Inferior parietal cortex (tissue), 1 donor: ENCODE data around the gene VPS4A.

ENCODE experiments used
- DNase-seq: peaks from one replicate; pipeline ENCODE4 v3.0.0-alpha.2; 2016; ENCODE audit errors: extremely low spot score

The VPS4A gene

GRCh38 chr16:69307091-69307490, 4.1 kb upstream of the VPS4A start:
- DNase-seq: no peak

DNA sequence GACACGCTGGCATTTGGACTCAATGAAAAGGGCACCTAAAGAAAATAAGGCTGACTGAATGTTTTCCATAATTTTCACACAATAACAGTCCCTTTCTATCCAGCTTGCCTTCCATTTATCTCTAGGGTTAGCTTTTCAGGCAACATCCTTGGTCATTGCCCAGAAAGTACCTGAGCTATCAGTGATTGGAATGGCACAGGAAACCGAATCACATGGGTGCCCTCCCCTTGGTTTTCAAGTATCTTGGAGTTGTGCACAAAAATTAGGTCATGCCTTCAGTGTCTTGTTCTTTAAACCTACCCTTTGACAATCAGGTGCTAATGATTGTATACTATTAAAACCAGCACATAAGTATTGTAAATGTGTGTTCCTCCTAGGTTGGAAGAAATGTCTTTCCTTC, 3.3 kb upstream of the VPS4A start:
- DNase-seq: no peak

DNA sequence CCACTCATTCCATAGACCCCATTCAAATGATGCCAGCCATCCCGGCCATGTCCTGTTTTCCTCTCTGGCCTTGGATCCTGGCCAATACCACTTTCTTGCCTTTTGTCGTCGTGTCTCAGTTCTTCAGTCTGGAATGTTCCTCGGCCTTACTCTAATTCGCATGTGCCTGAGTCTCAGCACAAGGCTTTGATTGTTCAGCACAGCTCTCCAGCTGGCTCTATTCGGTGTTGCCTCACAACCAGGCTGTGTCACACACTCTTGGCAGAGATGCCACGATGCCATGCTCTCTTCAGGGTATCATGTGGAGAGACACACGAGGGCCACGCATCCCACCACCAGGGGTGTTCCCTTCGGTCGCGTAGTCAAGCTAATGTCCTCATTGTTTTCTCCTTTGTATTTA, 1.8 kb upstream of the VPS4A start:
- peak; percentile 51 for DNase-seq

DNA sequence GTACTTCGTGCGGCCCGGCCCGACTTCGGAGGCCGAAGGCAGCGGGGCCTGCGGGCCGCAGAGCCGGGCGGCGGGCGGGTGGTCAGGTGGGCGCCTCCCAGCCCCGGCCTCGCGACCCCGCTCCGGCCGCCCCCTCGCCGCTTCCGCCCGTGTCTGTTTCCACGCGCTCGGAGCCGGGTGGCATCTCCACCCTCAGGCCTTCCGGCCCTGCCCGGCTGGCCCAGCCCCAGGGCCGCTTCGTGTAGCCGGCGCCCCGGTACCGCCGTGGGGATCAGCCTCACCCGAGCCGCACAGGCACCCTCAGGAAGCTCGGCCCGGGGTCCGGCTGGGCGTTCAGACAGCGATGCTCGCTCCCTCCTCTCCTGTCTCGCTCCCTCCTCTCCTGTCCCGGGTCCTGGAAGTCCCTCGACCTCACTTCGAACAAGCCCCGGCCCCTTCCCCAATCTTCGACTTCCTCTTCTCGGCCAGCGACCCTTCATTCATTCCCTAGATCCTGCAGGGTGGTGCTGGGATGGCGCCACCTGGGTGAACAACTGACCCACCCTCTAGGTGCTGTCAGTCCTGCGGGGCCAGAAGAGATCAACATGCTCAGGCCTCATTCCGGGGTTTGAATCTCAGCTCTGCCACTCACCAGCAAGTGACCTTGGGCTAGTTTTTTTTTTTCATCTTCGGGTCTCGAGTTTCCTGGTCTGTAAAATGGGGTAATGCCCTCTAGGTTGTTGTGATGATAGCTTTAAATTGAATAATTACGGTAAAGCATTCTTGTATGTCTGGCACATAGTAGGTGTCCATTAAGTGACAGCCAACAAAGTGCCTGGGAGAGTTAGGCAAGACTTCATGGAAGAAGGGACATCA, 610 bp downstream of the VPS4A start:
- no peak for DNase-seq

DNA sequence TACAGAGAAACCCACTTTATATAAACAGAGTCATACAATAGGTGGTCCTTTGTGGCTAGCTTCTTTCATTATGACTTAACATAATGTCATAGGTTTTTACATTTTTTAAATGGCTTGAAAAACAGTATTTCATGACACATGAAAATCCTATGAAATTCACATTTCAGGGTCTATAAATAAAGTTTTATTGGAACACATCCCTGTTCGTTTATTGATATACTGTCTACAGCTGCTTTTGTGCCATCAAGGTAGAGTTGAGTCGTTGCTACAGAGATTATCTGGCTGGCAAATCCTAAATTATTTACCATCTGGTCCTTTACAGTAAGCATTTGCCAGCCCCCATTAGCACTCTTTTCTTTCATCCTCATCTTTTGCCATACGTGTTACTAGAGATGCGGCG, 2.3 kb downstream of the VPS4A start:
- DNase-seq: no peak

DNA sequence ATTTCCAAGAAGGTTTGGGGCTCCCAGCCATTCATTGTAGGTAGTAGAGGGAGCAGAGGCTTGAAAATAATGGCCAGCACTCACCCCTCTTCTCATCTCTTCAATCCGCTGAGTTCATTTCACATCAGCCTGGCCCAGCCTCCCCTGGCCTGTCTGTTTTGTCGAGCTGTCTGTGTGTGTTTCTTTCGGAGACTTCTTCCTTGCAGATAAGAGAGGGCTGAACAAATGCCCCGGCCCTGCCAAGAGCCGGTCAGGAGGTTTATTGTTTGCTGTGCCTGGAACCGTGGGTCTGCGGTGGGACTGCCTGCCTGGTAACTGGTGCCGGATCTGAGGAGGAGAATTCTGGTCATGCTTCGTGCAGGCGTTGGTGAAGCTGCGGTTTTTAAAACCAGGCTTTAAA, 3.4 kb downstream of the VPS4A start:
- DNase-seq: no peak

- DNase-seq: no peak
These were observed 4.5 kb downstream of the VPS4A start for GRCh38 chr16:69315486-69316311.

GRCh38 chr16:69316595-69317034, 5.5 kb downstream of the VPS4A start:
- DNase-seq: no peak

DNA sequence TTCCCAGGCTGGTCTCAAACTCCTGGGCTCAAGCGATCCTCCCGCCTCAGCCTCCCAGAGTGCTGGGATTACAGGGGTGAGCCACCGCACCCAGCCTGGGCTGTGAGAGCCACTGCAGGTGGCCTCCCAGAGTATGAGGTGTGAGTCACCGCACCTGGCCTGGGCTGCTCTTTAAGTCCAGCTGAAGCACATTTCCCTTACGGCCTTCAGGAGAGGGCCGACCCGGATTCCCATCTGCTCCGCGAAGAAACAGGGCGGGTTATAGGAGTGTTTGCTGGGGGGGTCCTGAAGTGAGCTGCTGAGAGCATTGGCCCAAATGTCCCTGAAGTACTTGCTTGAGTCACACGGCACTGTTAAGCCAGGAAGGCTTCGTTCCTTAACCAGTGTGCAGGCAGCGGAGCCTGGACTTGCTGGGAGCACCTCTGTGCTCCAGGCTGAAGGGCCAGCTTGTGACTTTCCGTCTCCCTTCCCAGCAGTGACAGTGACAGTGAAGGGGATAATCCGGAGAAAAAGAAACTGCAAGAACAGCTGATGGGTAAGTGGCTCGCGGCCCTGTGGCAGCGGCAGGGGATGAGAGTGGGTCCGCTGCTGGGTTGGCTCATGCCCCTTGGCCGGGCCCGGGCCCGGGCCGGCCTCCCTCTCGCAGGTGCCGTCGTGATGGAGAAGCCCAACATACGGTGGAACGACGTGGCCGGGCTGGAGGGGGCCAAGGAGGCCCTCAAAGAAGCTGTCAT, 7.2 kb downstream of the VPS4A start:
- DNase-seq: no peak

DNA sequence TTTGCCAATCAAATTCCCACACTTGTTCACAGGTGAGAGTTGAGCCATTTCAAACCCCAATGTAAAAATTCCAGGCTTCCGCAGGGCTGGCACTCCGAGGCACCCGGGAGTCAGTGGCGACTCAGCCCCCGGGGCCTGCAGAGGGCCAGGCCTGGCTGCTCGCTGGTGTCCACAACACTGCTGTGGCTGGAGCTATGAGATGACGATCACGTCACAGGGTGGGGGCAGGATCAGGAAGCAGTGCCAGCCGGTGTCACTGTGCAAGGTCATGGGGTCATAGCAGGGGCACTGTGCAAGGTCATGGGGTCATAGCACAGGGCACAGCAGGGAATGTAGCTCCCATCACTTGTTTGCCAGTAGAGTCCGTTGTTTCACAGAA, 7.8 kb downstream of the VPS4A start:
- no peak for DNase-seq

DNA sequence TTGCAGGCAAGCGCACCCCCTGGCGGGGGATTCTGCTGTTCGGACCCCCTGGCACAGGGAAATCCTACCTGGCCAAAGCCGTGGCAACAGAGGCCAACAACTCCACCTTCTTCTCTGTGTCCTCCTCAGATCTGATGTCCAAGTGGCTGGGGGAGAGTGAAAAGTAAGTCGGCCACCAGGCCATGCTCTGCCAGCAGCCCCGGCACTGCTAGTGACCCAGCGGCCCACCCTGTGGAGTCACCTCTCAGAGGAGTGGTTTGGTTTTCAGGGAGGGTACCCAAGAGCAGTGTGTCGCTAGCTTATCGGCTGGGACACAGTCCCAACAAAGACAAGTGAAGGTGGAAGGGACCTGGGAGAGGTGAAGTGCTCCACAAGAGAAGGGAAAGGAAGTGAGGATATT, 8.2 kb downstream of the VPS4A start:
- no peak for DNase-seq

DNA sequence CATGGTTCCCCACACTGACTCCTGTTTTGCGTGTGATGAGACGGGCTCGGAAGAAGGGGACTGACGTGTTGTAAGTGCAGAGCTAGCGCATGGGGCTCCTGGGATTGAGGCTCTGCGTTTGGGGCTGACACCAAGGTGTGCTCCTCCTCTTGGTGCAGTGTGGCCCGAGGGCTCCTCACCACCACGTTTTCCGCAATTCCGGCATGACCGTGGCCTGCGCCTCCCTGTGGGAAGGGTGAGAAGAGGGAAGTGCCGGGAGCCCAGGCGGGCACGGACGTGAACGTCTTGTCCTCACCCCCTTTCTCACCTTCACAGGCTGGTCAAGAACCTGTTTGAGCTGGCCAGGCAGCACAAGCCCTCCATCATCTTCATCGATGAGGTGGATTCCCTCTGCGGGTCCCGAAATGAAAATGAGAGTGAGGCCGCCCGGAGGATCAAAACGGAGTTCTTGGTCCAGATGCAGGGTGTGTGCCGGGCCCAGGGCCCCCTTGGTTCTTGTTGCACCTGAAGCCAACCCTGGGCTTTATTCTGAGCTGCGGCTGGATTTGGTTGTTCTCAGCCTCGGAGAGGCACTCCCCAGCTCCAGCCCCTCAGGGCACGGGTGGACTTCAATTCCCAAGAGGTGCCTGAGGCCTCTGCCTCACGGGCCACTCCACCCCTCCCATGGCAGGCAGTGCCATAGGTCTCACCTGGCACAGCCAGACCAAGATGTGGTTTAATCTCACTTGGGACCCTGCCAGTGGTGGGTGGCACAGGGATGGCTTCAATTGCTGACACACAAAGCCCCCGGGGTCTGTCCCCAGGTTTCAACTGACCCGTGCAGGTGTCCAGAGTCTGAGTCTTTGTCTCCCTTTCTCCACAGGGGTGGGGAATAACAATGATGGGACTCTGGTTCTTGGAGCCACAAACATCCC, 8.9 kb downstream of the VPS4A start:
- DNase-seq: no peak

DNA sequence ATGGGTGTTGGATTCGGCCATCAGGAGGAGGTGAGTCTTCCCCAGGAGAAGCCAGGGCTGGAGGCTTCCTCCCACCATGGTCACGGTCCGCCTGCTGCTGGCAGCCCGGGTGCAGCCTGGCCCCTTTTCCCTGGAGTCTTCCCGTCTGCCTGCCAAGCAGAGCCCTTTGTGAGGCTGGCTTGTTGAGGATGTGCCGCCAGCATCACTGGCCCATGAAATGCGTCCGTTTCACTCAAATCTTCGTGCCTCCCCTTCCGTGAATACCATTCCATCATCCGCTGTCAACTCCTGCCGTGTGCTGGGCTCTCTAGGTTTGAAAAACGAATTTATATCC, 9.6 kb downstream of the VPS4A start:
- DNase-seq: no peak

GRCh38 chr16:69321080-69321479, 9.9 kb downstream of the VPS4A start:
- DNase-seq: no peak

DNA sequence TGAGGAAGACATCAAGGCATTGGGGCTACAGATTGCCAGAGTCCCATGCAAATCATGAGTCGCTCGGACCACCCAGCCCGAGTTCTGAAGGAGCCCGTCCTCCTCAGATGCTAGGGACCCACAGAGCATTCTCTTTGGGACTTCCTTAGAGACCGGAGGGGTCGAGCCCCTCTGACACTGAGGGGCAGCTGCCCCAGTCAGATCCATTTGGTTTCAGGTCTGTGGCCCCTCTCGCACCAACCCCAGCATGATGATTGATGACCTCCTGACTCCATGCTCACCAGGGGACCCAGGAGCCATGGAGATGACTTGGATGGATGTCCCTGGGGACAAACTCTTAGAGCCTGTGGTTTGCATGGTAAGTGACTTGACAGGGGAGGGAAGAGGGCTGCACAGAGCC, 11.2 kb downstream of the VPS4A start:
- DNase-seq: no peak

DNA sequence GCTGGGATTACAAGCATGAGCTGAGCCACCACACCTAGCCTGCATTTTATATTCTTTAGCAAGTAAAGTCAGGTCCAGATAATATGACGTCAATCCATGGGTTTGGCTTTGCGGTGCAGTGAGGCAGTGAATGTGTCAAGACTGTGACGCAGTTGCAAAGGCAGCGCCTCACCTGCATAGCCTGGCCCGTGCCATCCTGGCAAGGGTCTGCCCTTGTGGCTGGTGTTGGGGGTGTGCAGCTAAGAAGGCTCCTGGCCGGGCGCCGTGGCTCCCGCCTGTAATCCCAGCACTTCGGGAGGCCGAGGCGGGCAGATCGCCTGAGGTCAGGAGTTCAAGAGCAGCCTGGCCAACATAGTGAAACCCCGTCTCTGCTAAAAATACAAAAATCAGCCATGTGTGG, 12.3 kb downstream of the VPS4A start:
- no peak for DNase-seq

DNA sequence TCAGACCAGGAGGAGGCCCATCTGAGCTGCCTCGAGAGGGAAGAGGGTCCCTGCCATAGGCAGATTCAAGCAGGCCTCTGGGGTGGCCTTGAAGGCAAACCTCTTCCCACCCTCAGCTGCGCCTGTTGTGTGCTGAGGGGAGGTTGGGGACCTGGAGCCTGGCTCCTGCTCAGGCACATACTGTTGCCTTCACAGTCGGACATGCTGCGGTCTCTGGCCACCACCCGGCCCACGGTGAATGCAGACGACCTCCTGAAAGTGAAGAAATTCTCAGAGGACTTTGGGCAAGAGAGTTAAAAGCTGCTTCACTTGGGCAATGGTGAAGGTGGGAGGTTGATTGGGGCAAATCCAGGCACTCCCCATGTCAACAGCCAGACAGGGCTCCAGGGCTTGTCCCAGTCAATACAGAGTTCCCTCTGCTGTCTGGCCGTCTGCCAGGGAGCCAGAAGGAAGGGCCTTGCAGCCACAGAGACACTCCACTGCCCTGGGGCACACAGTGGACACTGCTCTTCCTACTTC, 12.9 kb downstream of the VPS4A start:
- no peak for DNase-seq

DNA sequence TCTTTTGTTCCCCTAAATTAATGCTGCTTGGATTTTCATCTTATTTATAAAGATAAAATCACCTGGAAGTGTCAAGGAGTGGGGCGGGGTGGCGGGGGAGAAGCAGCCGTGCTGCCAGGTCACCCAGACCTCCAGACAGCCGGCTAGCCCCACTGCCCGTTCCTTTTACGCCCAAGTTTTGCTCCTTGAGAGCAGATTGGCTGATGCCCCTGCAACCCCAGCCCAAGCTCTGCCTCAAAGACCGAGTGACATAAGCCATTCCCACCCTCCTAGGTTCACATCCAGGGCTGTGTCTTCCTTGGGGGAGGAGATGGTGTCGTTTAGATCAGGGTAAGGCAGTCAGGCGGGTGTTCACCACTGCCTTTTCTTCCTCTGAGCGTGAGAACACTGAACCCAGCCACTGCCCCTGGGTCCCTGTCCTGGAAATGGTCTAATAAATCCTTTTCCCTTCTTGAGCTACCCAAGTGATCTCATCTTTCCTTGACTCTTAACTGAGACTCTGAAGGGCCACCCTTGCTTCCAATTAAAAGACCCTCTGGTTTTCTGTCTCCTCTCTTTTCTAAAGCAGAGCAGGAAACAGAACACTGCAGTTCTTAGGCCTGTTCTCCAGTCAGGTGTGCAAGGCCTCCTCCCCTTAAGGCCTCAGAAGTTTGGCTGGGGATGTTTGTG, 13.6 kb downstream of the VPS4A start:
- no peak for DNase-seq

- DNase-seq: no peak
These were observed 14.6 kb downstream of the VPS4A start for GRCh38 chr16:69325784-69326171.

DNA sequence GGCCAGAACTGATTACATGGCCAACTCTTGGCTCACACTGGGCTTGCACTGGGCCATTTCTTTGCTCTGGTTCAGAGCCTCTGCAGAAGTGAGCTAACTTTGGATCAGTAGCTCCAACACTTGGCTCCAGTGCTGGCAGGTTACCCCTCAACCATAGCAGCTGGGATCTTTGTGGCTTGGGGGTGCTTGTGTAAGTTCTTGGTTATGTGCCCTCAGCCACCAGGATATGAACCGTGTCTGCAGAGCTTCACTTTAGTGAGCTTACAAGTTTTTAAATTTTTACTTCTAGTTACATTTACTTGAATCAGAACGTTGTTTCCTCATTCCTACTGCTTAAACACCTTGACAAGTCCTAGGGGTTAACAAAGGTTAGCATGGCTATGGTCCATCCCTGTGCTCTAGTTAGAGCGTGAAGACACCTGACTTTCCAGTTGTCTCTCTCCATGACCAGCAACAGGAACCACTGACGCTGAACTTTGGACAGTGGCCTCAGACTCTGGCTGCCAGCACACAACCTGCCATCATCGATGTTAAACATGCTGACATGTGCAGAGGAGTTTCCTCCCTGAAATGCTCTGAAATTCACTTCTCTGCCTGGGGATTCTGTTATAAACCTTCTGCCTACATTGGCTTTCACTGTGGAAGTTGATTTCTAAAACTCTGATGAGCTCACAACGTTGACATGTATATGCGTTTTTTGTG, 15.2 kb downstream of the VPS4A start:
- DNase-seq: no peak
